GM21515 (cell line): ENCODE measurements around the gene DNM3.
A peak's percentile ranks its signal among the peaks of the same experiment; 100 is the strongest.

ENCODE experiments used
- ATAC-seq: cut with Tn5 transposase; IDR thresholded peaks from one replicate; pipeline ENCODE4 v1.9.1; 2021; ENCODE audit not compliant: unreplicated experiment

DNM3 gene

GRCh38 chr1:171868217-171868803, 27.0 kb downstream of the DNM3 start:
- no peak for ATAC-seq

GRCh38 chr1:171869097-171869496, 27.8 kb downstream of the DNM3 start:
- ATAC-seq = no peak

GRCh38 chr1:171871848-171872247, 30.6 kb downstream of the DNM3 start:
- ATAC-seq = no peak

GRCh38 chr1:171872430-171872829, 31.1 kb downstream of the DNM3 start:
- no peak for ATAC-seq

GRCh38 chr1:171873664-171874063, 32.4 kb downstream of the DNM3 start:
- no peak for ATAC-seq

GRCh38 chr1:171877701-171878100, 36.4 kb downstream of the DNM3 start:
- peak; percentile 63 for ATAC-seq

GRCh38 chr1:171879556-171879955, 38.3 kb downstream of the DNM3 start:
- ATAC-seq = no peak

GRCh38 chr1:171881442-171881841, 40.1 kb downstream of the DNM3 start:
- no peak for ATAC-seq

- ATAC-seq = no peak
Measured at GRCh38 chr1:171883849-171884248, 42.6 kb downstream of the DNM3 start.

- no peak for ATAC-seq
Measured at GRCh38 chr1:171884475-171884874, 43.2 kb downstream of the DNM3 start.

- ATAC-seq = no peak
Measured at GRCh38 chr1:171890131-171890530, 48.8 kb downstream of the DNM3 start.

- no peak for ATAC-seq
Measured at GRCh38 chr1:171896936-171897703, 55.8 kb downstream of the DNM3 start.

- no peak for ATAC-seq
Measured at GRCh38 chr1:171898941-171899340, 57.6 kb downstream of the DNM3 start.

GRCh38 chr1:171899838-171900237, 58.5 kb downstream of the DNM3 start:
- no peak for ATAC-seq

- no peak for ATAC-seq
Measured at GRCh38 chr1:171901245-171901644, 59.9 kb downstream of the DNM3 start.

- ATAC-seq = no peak
Measured at GRCh38 chr1:171902527-171902926, 61.2 kb downstream of the DNM3 start.

GRCh38 chr1:171904778-171905450, 63.6 kb downstream of the DNM3 start:
- no peak for ATAC-seq

GRCh38 chr1:171909711-171910110, 68.4 kb downstream of the DNM3 start:
- ATAC-seq = no peak

GRCh38 chr1:171910786-171911185, 69.5 kb downstream of the DNM3 start:
- ATAC-seq = no peak

- ATAC-seq = no peak
Measured at GRCh38 chr1:171911506-171911905, 70.2 kb downstream of the DNM3 start.

GRCh38 chr1:171912509-171913175, 71.3 kb downstream of the DNM3 start:
- no peak for ATAC-seq

- ATAC-seq = no peak
Measured at GRCh38 chr1:171913385-171913784, 72.1 kb downstream of the DNM3 start.
